CD4-positive, alpha-beta T cell (primary cell): ENCODE measurements around the gene FASN. TPM values are rescaled to one million over a fixed set of nuclear protein-coding genes. Genes with fewer than 3 reads are reported as not detected.

ENCODE experiments used
- ATAC-seq: fragments of 200-7000 bp; cut with Tn5 transposase; one replicate; pipeline ENCODE4 v1.10.0; 2022; ENCODE audit warnings: mild to moderate bottlenecking; ENCODE audit not compliant: poor library complexity
- CTCF ChIA-PET: fragments of 350-600 bp; sonication (Branson Sonifier 250); formaldehyde crosslinking; loops from one replicate; lab custom pipeline; 2021; ENCODE audit warnings: antibody characterized with exemption, inconsistent platforms; lab: Charles Lee
- POLR2A ChIA-PET: fragments of 350-600 bp; sonication (Branson Sonifier 250); formaldehyde crosslinking; loops from one replicate; lab custom pipeline; 2021; ENCODE audit warnings: antibody characterized with exemption, inconsistent platforms; lab: Charles Lee
- DNase-seq, 14 experiments: peaks; one replicate each; pipeline ENCODE4 v3.0.0-alpha.2; 2013 to 2020; ENCODE audit warnings: mixed read lengths in 2 of 14
- H3K27ac ChIP-seq, 2 donors: one replicate each; pipeline versions ENCODE4 v1.5.1 to v1.7.0; 2013; ENCODE audit warnings: low read length in 2 of 2, low read depth in 1 of 2, mild to moderate bottlenecking in 1 of 2
- H3K27me3 ChIP-seq, 2 experiments: 1 replicate in 1 of 2; 2 replicates in 1 of 2; pipeline versions ENCODE4 v1.6.1 to v1.7.0; 2013; ENCODE audit warnings: low read length in 2 of 2, control low read depth in 1 of 2, mild to moderate bottlenecking in 1 of 2, moderate library complexity in 1 of 2; ENCODE audit not compliant: insufficient read depth in 2 of 2, control insufficient read depth in 1 of 2
- H3K36me3 ChIP-seq: one replicate; pipeline ENCODE4 v1.6.1; 2013; ENCODE audit warnings: low read length, control low read depth; ENCODE audit not compliant: insufficient read depth
- H3K4me1 ChIP-seq: one replicate; pipeline ENCODE4 v1.6.1; 2013; ENCODE audit warnings: low read length, control low read depth; ENCODE audit not compliant: insufficient read depth
- H3K4me3 ChIP-seq: one replicate; pipeline ENCODE4 v1.5.1; 2013; ENCODE audit warnings: mild to moderate bottlenecking, low read length, moderate library complexity
- H3K9me3 ChIP-seq, 2 experiments: 1 replicate in 1 of 2; 2 replicates in 1 of 2; pipeline versions ENCODE4 v1.6.1 to v1.7.0; 2013; ENCODE audit warnings: low read length in 2 of 2, mild to moderate bottlenecking in 2 of 2, control low read depth in 1 of 2, moderate library complexity in 1 of 2; ENCODE audit not compliant: control insufficient read depth in 1 of 2, insufficient read depth in 1 of 2
- H3K27ac Mint-ChIP-seq: one replicate; pipeline ENCODE4 v1.8.0; 2020; ENCODE audit warnings: mixed read lengths
- H3K27me3 Mint-ChIP-seq: one replicate; pipeline ENCODE4 v1.8.0; 2021; ENCODE audit warnings: mixed read lengths
- H3K36me3 Mint-ChIP-seq: one replicate; pipeline ENCODE4 v1.8.0; 2021; ENCODE audit warnings: low read depth, mixed read lengths
- H3K4me1 Mint-ChIP-seq: one replicate; pipeline ENCODE4 v1.8.0; 2021; ENCODE audit warnings: low read depth, mixed read lengths
- H3K4me3 Mint-ChIP-seq: one replicate; pipeline ENCODE4 v1.8.0; 2020; ENCODE audit warnings: mild to moderate bottlenecking, mixed read lengths
- H3K9me3 Mint-ChIP-seq: one replicate; pipeline ENCODE4 v1.8.0; 2020; ENCODE audit warnings: mixed read lengths
- CTCF ChIP-seq: fragments of 200-600 bp; IDR thresholded peaks from one replicate; pipeline ENCODE4 v1.8.0; 2022; ENCODE audit warnings: antibody characterized with exemption, mild to moderate bottlenecking
- intact Hi-C, 2 experiments: fragments of 100-400 bp; cut with DNase I in 1 of 2; cut with micrococcal nuclease in 1 of 2; formaldehyde crosslinking; loops; one replicate each; pipeline versions ENCODE4 v1.15.1 to v1.9.0; 2023 to 2025; cut with DNase I, micrococcal nuclease
- total RNA-seq, 174 experiments: library from RNA in 2 of 174; stranded (reverse) in 2 of 174; gene quantifications; one replicate each; pipeline ENCODE4 v1.2.3 and lab custom pipeline; 2021 to 2026

Gene FASN
- total RNA-seq, 2 experiments from 2014 or later = 168 to 174 TPM

DNA sequence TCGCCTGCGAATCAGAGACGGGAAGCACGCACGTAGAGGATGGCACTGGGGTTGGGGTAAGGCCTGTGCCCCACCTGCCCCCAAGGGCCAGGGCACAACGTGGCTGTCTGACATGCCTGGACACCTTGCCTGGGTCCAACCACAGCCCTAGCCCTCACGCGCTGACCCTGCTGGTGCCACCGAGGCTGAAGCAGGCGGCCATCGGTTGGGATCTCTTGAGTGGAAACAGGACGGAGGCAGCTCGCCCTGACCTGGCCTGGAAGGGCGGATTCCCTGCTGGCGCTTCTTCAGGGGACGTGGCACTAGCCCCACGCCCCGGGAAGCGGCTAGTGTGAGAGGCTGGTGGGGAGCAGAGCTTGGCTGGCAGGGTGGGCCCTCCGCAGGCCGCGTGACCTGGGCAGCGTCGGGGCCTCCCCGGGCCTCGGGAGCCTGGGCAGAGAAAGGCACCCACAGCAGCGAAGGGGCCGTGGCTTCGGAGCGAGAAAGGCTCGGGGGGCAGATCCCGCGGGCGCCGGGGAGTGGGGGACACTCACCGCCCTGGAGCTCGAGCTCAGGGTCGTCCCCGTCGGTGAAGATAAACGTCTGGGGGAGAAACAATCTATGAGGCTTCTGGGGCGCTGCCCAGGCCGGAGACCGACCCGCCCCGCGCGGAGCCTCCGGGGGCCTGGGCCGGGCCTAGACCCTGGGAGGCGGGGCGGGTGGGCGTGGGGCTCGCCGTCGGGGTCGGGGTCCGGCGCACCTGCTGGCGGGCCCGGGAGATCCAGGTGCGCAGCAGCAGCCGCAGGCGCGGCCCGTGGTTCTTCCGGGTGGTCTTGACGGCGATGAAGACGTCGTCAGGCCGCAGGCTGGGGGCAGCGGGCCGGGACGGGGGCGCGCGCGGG is 47.0 kb downstream of the FASN start:
- Mint-ChIP-seq H3K27ac (peak overlapping the region; percentile 71), H3K27me3 (no peaks in the 10 kb centered on the region), H3K9me3 (no peaks in the 10 kb centered on the region), H3K4me1 (peaks cover 14% of the 10 kb centered on the region), H3K4me3 (peak overlapping the region; percentile 86), H3K36me3 (peaks cover 16% of the 10 kb centered on the region)
- H3K27me3 ChIP-seq = no peaks in the 10 kb centered on the region
- no peak overlapping the region for H3K27ac ChIP-seq
- H3K4me1 ChIP-seq = peaks cover 41% of the 10 kb centered on the region
- H3K9me3 ChIP-seq = no peaks in the 10 kb centered on the region
- ATAC-seq = peak; percentile 28
- no peak for DNase-seq
- peak overlapping the region; percentile 53 for H3K4me3 ChIP-seq
- TF ChIP-seq CTCF = no peak
- intact Hi-C loops = loop anchor here (1.0 to 5.0 kb wide), 4 partner anchors 14 to 160 kb away; partner anchors contain the start of genes DUS1L (in 2 of the 2), ALYREF (in 1 of the 2), ANAPC11 (in 1 of the 2) and FASN (in 1 of the 2)
- POLR2A ChIA-PET = interaction anchor here (0.7 to 4.1 kb wide), 4 partner anchors 13 to 28 kb away, joined by 4 to 16 read pairs (median 8); partner anchors contain the start of genes CENPX, DCXR, DUS1L and LRRC45
- CTCF ChIA-PET = interaction anchor here (2.0 kb wide), 1 partner anchor 21 kb away, joined by 8 read pairs; no protein-coding TSS in a partner anchor
- peaks cover 27% of the 10 kb centered on the region for H3K36me3 ChIP-seq

DNA sequence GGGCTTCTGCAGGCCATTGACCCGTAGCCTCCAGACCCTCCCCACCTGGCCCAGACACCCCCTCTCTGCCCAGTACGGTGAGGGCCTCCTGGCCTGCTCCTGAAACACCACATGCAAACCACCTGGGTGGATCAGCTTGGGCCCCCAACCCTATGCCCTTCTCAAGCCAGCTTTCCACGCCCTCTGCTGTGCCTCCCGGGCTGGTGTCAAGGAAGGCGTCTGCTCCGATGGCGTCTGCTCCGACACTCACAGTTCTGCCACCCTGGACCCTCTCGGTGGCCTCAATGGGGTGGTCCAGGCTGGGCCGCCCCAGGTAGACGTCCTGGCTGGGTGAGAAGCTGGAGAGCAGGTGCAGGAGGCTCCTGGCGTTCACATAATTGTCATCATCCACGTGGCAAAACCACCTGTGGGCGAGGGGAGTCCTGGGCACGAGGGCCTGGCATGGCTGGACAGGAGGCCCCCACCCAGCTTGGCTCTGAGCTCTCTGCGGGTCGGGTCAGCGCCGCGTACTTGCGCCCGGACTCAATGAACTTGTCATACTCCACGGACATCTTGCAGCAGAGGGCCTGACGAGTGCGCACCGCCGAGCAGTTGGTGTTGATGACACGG is 47.8 kb downstream of the FASN start:
- no peak for TF ChIP-seq CTCF
- no peaks in the 10 kb centered on the region for H3K9me3 ChIP-seq
- peaks cover 20% of the 10 kb centered on the region for H3K36me3 ChIP-seq
- Mint-ChIP-seq H3K4me3 (peak overlapping the region; percentile 86), H3K27me3 (no peaks in the 10 kb centered on the region), H3K4me1 (peaks cover 14% of the 10 kb centered on the region), H3K9me3 (no peaks in the 10 kb centered on the region), H3K27ac (peak overlapping the region; percentile 71), H3K36me3 (peaks cover 14% of the 10 kb centered on the region)
- H3K4me3 ChIP-seq = peak overlapping the region; percentile 53
- ChIA-PET POLR2A (interaction anchor here (0.9 to 4.1 kb wide), 3 partner anchors 14 to 27 kb away, joined by 3 to 16 read pairs (median 4); partner anchors contain the start of genes CENPX, DUS1L and LRRC45), CTCF (interaction anchor here (0.8 to 2.0 kb wide), 2 partner anchors 13 to 20 kb away, joined by 3 to 8 read pairs; partner anchors contain the start of gene DCXR)
- no peak for ATAC-seq
- intact Hi-C loops = loop anchor here (2.0 to 5.0 kb wide), 2 partner anchors 15 to 47 kb away; partner anchors contain the start of genes DUS1L (in 1 of the 2) and FASN (in 1 of the 2)
- peaks cover 41% of the 10 kb centered on the region for H3K4me1 ChIP-seq
- DNase-seq = no peak
- H3K27me3 ChIP-seq = no peaks in the 10 kb centered on the region
- no peak overlapping the region for H3K27ac ChIP-seq

DNA sequence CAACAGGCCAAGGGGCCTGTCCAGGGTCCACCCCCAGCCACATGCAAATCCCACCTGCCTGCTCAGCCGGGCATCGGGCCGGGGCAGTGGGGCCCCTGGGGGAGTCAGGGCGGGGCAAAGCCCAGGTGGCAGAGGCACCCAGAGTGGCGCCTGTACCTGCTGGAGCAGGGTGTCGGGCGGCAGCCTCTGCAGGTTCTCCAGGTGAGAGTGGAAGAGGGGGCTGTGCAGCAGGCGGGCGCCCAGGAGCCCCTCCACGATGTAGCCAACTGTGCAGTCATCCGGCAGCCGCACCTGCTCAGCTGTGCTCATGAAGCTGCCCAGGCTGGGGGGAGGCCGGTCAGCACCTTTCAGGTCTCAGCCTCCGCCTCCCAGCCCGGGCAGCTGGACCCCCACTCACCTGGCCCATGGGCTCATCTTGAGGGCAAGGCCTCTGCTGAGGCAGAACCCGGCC is 48.5 kb downstream of the FASN start:
- Mint-ChIP-seq H3K9me3 (no peaks in the 10 kb centered on the region), H3K36me3 (peaks cover 9% of the 10 kb centered on the region), H3K27me3 (no peaks in the 10 kb centered on the region), H3K4me1 (peaks cover 14% of the 10 kb centered on the region), H3K27ac (no peak overlapping the region), H3K4me3 (peak overlapping the region; percentile 86)
- TF ChIP-seq CTCF = no peak
- Histone ChIP-seq H3K36me3 (peaks cover 13% of the 10 kb centered on the region), H3K27me3 (no peaks in the 10 kb centered on the region), H3K9me3 (no peaks in the 10 kb centered on the region), H3K4me1 (peaks cover 39% of the 10 kb centered on the region), H3K4me3 (no peak overlapping the region), H3K27ac (no peak overlapping the region)
- ATAC-seq = no peak
- intact Hi-C loops = no loop called here
- ChIA-PET POLR2A (interaction anchor here (0.7 to 0.9 kb wide), 2 partner anchors 12 to 19 kb away, joined by 3 read pairs; partner anchors contain the start of gene DCXR), CTCF (interaction anchor here (0.8 to 2.0 kb wide), 2 partner anchors 12 to 19 kb away, joined by 3 to 8 read pairs; partner anchors contain the start of gene DCXR)
- DNase-seq = no peak
